AG10803 (cell line): ENCODE measurements around the gene SCTR.

Source experiments
- DNase-seq: peaks from one replicate; pipeline ENCODE4 v3.0.0; 2010; ENCODE audit warnings: low read depth
- H3K4me3 ChIP-seq: 2 replicates; pipeline ENCODE4 v1.5.1; 2011; ENCODE audit warnings: mild to moderate bottlenecking, low read length, control low read depth
- TF ChIP-seq, protein P1 (sequence below): conservative IDR thresholded peaks from 2 replicates; pipeline ENCODE4 v1.5.1; 2011; ENCODE audit warnings: mild to moderate bottlenecking, low read length, control low read depth, inconsistent platforms

SCTR gene

DNA sequence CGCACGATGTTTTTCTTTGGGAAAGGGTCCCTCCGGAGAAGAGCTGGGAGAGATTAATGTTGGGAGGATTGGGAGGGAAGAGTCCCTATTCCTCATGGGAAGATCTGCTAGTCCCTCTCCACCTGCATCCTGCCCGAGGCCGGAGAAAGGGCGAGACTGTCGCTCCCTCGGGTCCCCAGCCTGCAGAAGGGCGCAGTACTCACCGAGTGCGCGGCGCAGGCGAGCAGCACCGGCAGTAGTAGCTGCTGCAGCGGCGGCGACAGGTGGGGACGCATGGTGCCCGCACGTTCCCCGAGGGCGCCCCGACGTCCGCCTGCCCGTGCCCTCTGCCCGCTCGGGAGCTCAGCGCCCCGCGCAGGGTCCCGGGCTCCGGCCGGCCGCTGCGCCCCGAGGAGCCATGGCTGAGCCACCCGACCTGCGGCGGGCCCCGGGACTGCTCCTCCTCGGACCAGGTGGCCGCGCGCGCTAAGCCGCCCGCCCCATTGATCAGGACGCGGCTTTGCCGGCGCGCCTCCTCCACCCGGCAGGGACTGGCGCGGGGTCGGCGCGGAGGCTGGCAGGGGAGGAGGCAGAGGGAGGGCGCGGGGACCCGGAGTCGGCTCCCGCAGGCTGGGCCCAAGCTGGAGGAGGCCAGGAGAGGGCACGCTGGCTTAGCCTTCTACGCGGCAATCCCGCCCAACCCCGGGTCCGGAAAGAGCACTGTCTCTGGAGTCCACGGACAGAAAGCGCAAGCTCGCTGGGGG, at the start of gene SCTR:
SCTR (minus strand) TSS at position 532 of the 743 bp plus-strand sequence; CDS start at position 275, 257 bp downstream.
- no peak for DNase-seq
- no peak within 1 kb of the TSS for H3K4me3 ChIP-seq
- TF ChIP-seq, protein P1, sequence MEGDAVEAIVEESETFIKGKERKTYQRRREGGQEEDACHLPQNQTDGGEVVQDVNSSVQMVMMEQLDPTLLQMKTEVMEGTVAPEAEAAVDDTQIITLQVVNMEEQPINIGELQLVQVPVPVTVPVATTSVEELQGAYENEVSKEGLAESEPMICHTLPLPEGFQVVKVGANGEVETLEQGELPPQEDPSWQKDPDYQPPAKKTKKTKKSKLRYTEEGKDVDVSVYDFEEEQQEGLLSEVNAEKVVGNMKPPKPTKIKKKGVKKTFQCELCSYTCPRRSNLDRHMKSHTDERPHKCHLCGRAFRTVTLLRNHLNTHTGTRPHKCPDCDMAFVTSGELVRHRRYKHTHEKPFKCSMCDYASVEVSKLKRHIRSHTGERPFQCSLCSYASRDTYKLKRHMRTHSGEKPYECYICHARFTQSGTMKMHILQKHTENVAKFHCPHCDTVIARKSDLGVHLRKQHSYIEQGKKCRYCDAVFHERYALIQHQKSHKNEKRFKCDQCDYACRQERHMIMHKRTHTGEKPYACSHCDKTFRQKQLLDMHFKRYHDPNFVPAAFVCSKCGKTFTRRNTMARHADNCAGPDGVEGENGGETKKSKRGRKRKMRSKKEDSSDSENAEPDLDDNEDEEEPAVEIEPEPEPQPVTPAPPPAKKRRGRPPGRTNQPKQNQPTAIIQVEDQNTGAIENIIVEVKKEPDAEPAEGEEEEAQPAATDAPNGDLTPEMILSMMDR, result no peak

DNA sequence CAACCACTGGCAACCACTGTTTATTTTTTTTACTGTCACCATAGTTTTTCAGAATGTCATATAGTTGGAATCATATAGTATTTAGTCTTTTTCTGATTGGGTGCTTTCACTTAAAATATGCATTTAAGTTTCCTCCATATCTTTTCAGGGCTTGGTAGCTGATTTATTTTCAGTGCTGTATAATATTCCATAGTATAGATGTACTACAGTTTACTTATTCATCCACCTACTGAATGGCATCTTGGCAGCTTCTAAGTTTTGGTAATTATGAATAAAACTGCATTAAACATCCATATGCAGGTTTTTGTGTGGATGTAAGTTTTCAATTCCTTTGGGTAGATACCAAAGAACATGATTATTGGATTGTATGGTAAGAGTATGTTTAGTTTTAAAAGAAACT, 43.0 kb upstream of the SCTR start:
- no peak overlapping the region for H3K4me3 ChIP-seq
- TF ChIP-seq, protein P1, result no peak
- no peak for DNase-seq

DNA sequence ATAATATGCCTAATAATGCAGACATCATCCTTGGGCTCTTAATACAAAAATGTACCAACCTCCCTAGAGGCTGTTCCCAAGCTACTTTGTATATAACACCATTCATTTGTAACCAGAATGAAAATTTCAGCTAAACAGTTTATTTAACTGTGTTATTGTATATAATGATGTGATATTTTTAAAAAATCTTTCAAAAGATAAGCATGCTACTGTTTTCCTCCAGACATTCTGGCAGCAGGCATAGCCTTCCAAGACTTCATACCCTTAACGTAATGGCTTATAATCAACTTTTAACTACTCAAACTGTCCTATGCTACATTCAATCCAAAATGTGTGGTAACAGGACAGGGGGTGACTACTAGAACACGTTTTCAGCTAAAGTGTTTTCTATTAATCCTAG, 41.2 kb upstream of the SCTR start:
- TF ChIP-seq, protein P1, result no peak
- no peak for DNase-seq
- no peak overlapping the region for H3K4me3 ChIP-seq

DNA sequence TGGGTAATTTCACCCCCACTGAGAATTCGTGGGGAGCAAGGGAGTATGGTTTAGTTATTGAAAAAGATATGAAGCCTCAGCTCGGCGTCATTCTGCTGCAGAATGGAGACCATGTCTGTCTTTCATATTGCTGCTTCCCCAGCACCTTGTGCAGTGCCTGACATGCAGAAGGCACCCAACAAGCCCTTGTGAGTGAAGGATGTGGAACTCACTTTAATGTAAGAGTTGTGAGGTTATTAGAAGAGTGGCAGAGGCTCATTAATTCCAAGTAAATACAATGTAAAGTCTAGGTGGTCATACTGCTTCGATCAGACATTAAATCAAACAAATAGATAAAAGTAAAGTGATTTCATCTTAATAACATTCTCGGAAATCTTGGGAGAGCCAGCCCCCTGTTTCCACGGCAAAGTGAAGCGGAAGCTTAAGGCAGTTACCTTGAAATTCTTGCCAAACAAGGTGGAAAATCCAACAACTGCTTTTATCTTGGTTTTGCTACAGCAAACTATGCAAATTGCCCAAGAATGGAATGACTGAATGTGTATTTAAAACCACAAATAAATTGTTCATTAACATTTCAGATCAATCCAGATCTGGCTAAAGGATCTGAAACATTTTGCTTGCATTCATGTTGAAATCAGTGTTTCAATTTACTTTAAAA, 29.5 kb upstream of the SCTR start:
- no peak overlapping the region for H3K4me3 ChIP-seq
- TF ChIP-seq, protein P1, result no peak
- no peak for DNase-seq

DNA sequence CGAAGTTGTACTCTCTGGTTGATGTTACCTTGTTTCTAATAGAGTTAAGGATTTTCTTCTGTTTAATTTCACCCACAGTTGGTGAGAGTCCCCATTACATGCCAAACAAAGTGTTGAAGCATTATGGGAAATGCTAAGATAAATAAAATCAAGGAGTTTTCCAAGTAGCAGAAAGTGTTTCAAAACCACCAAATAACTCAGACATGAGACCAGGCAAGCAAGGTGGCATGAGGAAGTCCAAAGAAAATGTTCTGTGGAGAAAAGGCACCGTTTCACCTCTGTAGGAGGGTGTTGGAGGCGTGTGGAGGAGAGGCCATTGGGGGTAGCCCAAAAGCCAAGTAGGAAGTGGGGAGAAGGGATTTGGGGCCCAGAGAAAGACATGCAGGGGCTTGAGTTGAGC, 28.6 kb upstream of the SCTR start:
- H3K4me3 ChIP-seq, result no peak overlapping the region
- no peak for DNase-seq
- TF ChIP-seq, protein P1, result no peak

DNA sequence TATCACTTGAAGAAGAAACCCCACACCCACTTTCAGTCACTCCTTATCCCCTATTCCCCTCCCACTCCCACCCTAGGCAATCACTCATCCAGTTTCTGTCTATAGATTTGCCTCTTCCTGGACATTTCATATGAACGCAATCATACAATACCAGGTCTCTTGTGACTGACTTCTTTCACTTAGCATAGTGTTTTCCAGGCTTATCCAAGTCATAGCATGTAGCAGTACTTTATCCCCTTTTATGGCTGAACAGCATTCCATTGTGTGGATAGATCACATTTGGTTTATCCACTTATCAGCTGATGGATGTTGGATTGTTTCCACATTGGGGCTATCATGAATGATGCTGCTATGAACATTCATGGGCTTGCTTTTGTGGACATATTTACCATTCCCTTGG, 26.6 kb upstream of the SCTR start:
- H3K4me3 ChIP-seq, result no peak overlapping the region
- no peak for DNase-seq
- TF ChIP-seq, protein P1, result no peak

DNA sequence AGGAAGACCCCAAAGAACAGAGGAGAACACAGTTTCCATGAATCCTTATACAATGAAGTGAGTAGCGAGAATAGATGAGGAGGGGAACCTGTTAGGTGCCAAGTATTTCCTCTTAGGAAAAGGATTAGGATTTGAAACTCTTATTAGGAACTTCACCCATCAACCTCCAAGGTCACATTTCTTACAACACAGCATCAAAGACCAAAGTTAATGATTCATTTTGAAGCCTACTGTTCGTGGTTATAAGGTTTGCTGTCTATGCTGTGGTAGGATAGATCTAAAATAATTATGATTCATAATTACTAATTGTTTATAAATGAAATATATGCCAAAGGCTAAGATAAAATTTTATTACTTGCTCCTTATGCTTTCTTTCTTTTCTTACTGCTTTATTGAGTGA, 26.1 kb upstream of the SCTR start:
- H3K4me3 ChIP-seq, result no peak overlapping the region
- TF ChIP-seq, protein P1, result no peak
- no peak for DNase-seq
